Measurements from ENCODE around the gene GGN.
"Not testable (repeated sequence)": the region's sequence is repeated elsewhere in the genome, so short reads cannot be mapped to it uniquely, and the experiment has no call there.

The GGN gene

DNA sequence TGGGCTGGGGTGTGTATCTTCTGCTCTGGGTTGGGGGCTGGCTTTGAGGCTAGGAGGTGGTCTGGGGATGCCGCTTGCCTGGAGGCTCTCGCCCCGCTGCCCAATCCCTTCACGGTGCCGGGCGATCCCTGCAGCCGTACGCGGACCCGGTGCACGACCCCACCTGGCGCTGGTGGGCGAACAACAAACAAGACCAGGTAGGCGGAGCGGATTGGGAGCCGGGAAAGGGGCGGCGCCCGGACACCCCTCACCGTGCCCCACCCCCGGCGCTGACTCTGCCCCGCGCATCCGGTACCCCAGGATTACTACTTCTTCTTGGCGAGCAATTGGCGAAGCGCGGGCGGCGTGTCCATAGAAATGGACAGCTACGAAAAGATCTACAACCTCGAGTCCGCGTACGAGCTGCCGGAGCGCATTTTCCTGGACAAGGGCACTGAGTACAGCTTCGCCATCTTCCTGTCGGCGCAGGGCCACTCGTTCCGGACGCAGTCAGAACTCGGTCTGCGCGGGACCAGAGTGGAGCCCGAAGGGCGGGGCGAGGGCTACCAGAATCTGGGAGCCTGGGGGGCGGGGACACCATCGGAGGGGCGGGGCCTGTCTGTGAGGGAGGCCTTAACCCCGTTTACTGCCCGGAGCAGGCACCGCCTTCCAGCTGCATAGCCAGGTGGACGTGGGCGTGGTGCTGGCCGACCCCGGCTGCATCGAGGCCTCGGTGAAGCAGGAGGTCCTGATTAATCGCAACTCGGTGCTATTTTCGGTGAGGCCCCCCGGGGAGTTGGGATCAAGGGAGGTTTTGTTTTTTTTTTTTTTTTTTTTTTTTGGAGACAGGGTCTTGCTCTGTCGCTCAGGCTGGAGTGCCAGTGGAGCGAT is 25.5 kb downstream of the GGN start:
- peak; percentile 75 for DNase-seq (ENCODE audit: low read depth)

DNA sequence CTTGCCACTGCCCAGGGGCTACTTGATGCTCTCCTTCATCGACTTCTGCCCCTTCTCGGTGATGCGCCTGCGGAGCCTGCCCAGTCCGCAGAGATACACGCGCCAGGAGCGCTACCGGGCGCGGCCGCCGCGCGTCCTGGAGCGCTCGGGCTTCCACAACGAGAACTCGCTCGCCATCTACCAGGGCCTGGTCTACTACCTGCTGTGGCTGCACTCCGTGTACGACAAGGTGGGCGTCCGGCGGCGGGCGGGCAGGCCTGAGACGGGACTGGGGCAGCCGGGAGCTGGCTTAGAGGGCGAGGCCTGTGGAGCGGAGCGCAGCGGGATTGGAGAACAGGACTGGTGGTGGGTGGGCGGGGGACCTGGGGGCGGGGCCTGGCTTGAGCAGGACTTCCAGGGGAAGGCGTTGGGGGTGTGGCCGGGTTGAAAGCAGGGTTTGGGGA is 26.2 kb downstream of the GGN start:
- DNase-seq (ENCODE audit: low read depth) = peak; percentile 59

DNA sequence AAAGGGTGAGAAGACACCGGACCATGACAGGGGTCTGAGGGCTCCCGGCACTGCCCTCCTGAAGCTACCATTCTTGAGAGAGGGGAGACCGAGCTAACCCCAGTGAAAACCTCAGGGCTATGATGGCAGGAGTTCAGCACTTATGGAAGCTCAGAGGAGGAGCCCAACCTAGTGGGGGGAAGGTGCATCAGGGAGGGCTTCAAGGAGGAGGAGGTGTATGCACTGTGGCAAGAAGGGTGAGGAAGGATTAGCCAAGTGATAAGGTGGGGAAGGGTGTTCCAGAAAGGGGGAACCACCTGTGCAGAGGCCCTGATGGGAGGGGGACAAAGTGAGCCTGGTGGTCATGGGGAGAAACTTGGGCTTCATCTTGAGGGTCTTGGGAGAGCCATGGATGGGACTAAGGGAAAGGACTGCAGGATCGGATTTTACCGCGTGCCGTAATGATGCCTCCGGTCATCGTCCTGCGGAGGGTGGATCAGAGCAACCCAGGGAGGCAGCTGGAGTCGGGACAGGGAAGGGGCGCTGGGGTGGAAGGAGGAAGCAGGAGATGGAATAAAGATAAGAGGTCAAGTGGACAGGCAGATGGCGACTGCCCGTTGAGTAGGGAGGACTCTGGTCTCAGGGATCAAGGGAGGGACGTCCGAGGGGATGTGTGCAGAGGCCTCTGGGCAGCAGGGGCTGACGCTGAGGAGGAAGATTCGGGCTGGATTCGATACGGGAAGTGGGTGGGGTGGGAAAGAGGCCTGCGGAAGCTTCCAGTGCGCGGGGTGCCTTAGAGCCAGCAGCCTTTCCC is 26.8 kb downstream of the GGN start:
- DNase-seq (ENCODE audit: low read depth) = no peak

DNA sequence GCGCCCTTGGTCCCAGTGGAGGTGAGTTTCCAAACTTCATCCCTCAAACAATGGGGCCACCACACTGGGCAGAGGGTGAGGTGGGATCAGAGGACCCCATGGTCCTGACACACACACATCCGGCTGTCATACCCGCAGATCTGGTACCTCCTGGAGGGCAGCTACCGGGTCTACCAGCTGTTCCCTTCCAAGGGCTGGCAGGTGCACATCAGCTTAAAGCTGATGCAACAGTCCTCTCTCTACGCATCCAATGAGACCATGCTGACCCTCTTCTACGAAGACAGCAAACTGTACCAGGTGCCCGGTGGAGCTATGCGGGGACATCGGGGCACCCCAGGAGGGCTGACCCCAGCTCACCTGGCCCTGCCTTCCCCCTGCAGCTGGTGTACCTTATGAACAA is 27.5 kb downstream of the GGN start:
- no peak for DNase-seq (ENCODE audit: low read depth)

DNA sequence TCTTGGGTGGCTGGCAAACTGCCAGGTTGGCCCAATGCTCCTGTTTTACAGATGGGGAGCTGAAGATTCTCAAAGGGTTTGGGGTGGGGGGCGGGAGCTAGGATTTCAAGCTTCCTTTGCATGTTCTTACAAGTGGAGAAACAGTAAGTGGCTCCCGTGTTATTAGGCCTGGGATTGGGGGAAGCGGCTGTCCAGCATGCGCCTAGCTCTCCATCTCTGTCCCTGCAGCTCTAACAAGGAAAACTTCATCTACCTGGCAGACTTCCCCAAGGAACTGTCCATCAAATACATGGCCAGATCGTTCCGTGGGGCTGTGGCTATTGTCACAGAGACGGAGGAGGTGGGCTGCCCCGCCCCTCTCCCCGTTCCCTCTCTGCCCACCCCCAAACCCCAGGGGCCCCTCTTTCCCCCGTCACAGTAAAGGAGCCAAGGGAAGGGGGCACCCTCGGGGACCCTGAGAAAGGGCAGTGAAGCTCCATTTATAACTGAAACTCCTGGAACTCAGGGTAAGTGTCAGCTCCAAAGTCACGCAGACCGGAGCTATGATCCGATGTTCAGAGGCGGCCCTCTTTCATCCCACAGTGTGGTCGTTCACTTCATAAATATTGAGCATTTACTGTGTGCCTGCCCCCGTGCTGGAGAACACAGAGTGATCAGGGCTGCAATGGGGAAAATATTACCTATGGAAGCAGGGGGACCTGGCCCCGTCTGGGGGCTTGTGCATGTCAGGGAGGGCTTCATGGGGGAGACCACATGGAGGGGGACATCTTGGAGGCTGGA is 28.4 kb downstream of the GGN start:
- DNase-seq (ENCODE audit: low read depth) = no peak

DNA sequence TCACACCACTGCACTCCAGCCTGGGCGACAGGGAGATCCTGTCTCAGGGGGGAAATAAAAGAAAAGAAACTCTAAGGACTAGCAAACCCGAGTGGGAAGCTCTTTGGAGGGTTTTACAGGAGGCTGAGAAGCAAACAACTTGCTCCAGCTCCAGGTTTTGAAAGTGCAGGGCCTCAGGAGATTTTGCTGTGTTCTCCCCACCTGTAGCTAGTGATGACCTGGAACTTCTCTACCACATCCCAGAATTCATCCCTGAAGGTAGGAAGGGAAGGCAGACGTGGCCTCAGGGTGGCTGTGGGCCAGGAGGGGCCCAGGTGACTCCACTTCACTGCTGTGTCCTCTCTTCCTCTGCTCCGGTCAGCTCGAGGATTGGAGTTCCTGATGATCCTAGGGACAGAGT is 29.8 kb downstream of the GGN start:
- no peak for DNase-seq (ENCODE audit: low read depth)

DNA sequence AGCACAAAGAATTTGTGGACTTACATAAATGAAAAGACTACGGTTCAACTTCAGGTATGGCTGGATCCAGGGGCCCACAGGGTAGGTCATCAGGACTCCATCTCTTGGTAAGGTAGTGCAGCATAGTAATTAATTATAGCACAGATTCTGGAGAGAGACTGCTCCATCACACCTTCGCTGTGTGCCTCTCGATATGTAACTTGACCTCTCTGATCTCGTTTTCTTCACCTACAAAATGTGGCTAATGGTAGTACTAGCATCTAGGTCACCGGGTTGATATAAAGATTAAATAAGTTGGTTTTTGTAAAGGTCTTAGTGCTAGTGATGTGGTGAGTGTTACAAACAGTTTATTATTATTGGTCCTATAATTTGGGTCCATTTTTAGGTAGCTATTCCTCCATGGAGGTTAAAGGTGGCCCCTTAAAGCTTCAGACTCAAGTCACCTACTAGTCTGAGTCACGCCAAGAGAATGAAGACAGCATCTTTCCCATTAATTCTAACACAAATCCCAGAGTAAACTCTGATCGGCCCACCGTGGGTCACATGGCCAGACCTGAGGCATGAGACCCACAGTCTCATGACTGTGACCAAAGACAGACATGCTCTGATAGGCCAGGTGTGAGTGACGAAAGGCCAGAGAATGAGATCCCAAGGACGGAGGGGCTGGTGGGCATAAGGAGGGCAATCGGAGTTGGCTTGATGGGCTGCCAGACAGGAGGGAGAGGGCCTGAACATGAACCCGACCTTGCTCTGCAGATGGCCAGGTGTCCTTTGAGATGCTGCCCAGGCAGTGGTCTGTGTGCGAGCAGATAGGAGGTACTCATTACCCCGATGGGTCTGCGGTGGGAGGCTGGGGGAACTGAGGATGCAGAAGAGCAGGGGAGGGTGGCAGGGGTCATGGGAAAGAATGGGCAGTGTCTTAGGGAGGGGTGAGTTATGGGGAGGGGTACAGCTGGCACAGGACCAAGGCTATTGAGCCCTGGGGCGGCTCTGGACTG is 31.8 kb downstream of the GGN start:
- DNase-seq (ENCODE audit: low read depth) = no peak

DNA sequence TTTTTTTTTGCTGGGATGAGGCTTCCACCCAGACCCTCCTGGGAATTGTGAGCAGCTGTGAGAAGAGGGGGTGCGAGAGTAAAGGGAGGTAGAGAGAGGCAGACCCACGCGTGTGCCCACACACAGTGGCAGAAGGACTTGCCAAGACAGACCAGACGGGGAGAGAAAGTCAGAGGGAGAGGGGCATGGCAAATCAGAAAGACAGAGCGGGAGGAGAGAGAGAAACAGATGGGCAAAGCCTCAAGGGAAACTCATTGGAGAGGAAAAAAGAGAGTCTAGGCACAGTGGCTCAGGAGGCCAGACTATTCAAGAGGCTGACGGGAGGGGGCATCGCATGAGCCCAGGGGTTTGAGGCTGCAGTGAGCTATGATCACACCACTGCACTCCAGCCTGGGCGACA is 35.2 kb downstream of the GGN start:
- DNase-seq (ENCODE audit: low read depth) = no peak

DNA sequence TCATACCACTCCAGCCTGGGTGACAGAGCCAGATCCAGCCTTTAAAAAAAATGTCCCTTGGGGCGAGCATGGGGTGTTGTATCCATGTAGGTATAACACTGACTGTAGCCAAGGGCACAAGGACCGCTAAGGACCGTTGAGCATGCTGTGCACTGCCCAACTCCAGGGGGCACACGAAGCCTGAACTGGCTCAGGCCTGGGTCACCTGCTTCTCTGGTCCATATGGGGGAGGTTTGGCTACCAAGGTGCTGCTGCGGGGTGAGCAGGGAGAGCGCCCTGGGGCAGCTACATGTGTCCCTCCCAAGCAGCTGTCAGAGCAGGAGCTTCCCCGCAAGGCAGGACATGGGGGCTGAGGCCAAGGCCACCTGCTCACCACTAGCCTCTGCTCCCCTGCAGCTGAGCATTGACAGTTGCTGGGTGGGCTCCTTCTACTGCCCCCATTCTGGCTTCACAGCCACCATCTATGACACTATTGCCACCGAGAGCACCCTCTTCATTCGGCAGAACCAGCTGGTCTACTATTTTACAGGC is 35.9 kb downstream of the GGN start:
- DNase-seq (ENCODE audit: low read depth) = no peak

DNA sequence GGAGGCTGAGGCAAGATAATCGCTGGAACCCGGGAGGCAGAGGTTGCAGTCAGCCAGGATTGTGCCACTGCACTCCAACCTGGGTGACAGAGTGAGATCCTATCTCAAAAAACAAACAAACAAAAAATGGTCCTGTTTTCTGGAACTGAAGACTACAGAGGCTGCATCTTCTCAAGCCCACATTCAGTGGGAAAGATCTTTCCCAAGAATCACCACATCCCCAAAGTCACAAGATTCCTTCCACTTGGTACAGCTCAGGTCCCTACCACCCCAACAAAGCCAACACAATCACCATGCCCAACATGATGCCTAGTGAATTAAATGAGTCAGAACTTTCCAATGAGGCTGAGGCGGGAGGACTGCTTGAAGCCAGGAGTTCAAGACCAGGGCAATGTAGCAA is 37.0 kb downstream of the GGN start:
- no peak for DNase-seq (ENCODE audit: low read depth)

DNA sequence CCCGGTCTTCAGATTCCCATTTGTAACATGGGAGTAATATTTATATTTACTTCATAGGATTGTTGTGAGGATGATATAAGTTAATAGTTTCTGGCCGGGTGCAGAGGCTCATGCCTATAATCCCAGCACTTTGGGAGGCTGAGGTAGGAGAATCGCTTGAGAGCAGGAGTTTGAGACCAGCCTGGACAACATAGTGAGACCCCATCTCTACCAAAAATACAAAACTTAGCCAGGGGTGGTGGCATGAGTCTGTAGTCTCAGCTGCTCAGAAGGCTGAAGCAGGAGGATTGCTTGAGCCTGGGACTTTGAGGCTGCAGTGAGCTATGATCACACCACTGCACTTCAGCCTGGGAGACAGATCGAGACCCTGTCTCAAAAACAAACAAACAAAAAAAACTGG is 41.0 kb downstream of the GGN start:
- no peak for DNase-seq (ENCODE audit: low read depth)

DNA sequence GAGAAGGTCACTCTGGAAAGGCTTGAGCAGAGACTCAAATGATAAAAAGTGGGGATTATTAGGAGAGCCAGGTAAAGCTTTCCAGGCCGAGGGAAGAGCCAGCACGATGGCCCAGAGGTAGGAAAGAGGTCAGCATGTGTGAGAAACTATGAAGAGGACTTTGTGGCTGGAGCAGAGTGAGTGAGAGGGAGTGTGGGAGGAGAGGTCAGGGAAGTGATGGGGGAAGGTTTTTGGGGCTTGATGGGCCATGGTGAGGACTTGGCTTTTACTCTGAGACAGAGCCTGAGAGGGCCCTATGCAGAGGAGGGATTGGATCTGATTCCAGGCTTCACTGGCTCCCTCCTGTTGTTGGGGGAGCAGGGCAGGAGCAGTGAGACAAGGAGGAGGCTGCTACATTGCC is 46.9 kb downstream of the GGN start:
- DNase-seq (ENCODE audit: low read depth) = no peak

DNA sequence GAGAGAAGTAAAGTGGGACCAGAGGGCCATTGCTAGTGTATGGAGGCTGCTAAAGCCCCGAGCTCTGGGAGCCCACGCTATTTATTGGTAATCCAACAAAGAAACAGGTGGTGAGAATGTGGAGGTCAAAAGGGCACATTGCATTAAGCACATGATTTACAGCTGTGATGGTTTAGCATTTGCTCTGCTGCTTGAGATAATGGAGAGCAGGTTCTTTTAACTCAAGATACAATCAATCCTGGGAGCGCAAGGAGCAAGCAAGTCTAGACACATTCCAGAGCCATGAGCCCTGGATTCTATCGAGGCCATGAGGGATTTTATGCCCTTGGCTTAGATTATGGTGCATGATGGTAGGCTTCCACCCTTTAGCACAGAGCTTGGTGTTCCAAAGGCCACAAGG is 48.8 kb downstream of the GGN start:
- not testable (repeated sequence) for DNase-seq (ENCODE audit: low read depth)

DNA sequence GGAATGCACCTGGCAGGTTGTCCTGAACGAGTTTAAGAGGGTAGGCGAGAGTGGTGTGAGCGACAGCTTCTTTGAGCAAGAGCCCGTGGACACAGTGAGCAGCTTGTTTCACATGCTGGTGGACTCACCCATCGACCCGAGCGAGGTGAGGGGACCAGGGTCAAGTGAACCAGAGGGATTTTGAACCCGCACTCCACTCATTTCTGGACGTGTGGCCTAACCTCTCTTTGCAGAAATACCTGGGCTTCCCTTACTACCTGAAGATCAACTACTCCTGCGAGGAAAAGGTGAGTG is 50.5 kb downstream of the GGN start:
- no peak for DNase-seq (ENCODE audit: low read depth)

DNA sequence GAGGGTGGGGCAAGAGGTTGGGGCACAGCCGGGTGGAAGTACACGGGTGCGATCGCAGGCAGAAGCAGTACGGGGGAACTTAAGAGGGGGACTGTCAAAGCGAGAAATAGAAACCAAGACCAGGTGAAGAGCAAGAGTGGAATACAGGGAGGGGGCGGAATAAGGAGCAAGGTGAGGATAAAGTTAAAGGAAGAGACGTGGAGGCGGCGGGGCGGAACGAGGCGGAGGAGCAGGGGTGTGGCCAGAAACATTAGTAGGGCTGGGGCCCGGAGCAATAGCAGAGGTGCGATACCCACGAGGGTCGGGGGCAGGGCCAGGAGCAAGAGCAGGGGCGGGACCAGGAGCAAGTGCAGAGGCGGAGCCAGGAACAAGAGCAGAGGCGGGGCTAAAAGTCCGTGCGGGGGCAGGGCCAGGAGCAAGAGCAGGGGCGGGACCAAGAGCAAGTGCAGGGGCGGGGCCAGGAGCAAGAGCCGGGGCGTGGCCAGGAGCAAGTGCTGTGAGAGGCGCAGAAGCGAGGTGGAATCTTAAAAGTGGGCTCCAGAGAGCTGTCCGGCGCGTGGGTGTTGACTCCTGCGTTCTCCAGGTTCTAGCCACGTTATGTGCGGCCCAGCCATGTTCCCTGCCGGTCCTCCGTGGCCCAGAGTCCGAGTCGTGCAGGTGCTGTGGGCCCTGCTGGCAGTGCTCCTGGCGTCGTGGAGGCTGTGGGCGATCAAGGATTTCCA is 51.0 kb downstream of the GGN start:
- DNase-seq (ENCODE audit: low read depth) = peak; percentile 93

DNA sequence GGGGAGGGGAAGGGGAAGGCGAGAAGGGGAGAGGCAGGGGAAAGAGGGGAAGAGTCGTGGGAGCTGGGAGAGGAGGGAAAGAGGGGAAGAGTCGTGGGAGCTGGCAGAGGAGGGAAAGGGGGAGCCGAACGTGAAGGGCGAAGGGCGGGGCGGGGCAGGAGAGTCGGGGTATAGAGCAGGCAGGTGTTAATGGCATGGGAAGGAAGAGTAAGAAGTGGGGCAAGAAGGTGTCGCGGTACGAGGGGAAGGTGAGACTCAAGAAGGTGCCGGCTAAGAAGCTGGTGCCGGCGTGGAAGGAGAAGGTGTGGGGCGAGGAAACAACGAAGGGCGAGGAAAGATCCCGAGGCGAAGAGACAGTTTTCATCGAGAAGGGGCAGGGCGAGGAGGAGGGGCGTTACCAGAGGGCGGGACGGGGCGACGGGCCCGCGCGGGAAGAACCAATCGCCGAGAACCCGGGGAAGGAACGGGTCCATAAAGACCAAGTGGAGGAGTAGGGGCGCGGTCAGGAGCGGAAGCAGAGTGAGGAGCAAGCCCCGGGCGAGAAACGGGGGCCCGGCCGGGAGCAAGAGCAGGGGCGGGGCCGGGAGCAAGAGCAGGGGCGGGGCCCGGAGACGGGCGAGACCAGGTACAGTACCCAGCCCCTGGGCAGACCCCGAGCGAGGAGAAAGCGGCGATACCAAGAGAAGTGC is 51.7 kb downstream of the GGN start:
- DNase-seq (ENCODE audit: low read depth) = peak; percentile 95

Measured in activated T-cell treated with anti-CD3 and anti-CD28 coated beads for 24 hours (primary cell).